ENCODE results near the gene A3GALT2.

Gene A3GALT2

GRCh38 chr1:33320619-33321165 is at the start of gene A3GALT2:
TSS of gene A3GALT2 (minus strand) at chr1:33321098. CDS start at chr1:33321098, 0 bp downstream.
- no peak for DNase-seq

GRCh38 chr1:33370301-33370700 is 49.4 kb upstream of the A3GALT2 start:
- no peak for DNase-seq

GRCh38 chr1:33369764-33370163 is 48.9 kb upstream of the A3GALT2 start:
- no peak for DNase-seq

GRCh38 chr1:33369081-33369480 is 48.2 kb upstream of the A3GALT2 start:
- DNase-seq: no peak

- DNase-seq: no peak
These were observed 47.5 kb upstream of the A3GALT2 start for GRCh38 chr1:33368431-33368830.

- DNase-seq: no peak
These were observed 46.8 kb upstream of the A3GALT2 start for GRCh38 chr1:33367485-33368405.

GRCh38 chr1:33366762-33367484 is 46.0 kb upstream of the A3GALT2 start:
- DNase-seq: no peak

GRCh38 chr1:33365560-33365997 is 44.7 kb upstream of the A3GALT2 start:
- no peak for DNase-seq

- DNase-seq: no peak
These were observed 43.6 kb upstream of the A3GALT2 start for GRCh38 chr1:33364565-33364918.

- DNase-seq: no peak
These were observed 42.6 kb upstream of the A3GALT2 start for GRCh38 chr1:33363470-33363861.

- DNase-seq: no peak
These were observed 42.1 kb upstream of the A3GALT2 start for GRCh38 chr1:33363021-33363420.

GRCh38 chr1:33361532-33362235 is 40.8 kb upstream of the A3GALT2 start:
- DNase-seq: no peak

- no peak for DNase-seq
These were observed 39.5 kb upstream of the A3GALT2 start for GRCh38 chr1:33360367-33360766.

GRCh38 chr1:33359931-33360330 is 39.0 kb upstream of the A3GALT2 start:
- no peak for DNase-seq

- no peak for DNase-seq
These were observed 38.1 kb upstream of the A3GALT2 start for GRCh38 chr1:33358795-33359503.

GRCh38 chr1:33358114-33358794 is 37.4 kb upstream of the A3GALT2 start:
- no peak for DNase-seq

- no peak for DNase-seq
These were observed 36.2 kb upstream of the A3GALT2 start for GRCh38 chr1:33357099-33357498.

- DNase-seq: no peak
These were observed 33.9 kb upstream of the A3GALT2 start for GRCh38 chr1:33354707-33355316.

GRCh38 chr1:33353531-33353930 is 32.6 kb upstream of the A3GALT2 start:
- DNase-seq: no peak

GRCh38 chr1:33351281-33351660 is 30.4 kb upstream of the A3GALT2 start:
- no peak for DNase-seq

- DNase-seq: no peak
These were observed 29.8 kb upstream of the A3GALT2 start for GRCh38 chr1:33350611-33351280.
